ENCODE measurements around the gene SHISA6. TPM values are rescaled to one million over a fixed set of nuclear protein-coding genes. Genes with fewer than 3 reads are reported as not detected.

Gene SHISA6
- total RNA-seq, 1 experiment from 2014 or later = 2.9 TPM

DNA sequence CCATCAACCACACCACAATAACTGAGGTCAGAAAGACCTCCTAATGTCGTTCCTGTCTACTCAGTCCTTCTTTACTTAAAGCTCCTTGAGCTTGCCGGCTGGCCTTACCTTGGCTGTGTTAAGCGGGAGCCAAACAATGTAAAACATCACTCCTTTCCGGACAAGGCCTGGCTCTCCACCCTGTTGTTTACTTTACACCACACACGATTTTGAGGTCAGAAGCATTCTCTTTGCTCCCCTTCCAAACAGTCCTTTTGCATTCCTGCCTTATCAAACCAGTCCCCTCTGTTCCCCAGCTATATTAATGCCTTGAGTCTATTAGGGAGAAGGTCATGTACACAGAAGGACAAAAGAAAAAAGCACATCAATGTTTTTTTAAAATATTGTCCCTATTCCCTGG, 19.3 kb upstream of the SHISA6 start:
- H3K4me1 Mint-ChIP-seq = peaks cover 4% of the 10 kb centered on the region in 2 experiments; a peak in 3 of 4 replicates
- H3K36me3 Mint-ChIP-seq (ENCODE audit: insufficient read depth in 1 of 3, low read depth in 3 of 3) = no peaks in the 10 kb centered on the region
- H3K27me3 Mint-ChIP-seq (ENCODE audit: low read depth) = no peaks in the 10 kb centered on the region; the same call in none of the 2 replicates
- H3K18ac ChIP-seq (ENCODE audit: insufficient read length, low read depth, low read length) = no peak overlapping the region
- H3K56ac ChIP-seq (ENCODE audit: insufficient read length, low read depth, low read length) = no peak overlapping the region
- no peaks in the 10 kb centered on the region for H3K9me3 Mint-ChIP-seq
- H3K4me2 ChIP-seq (ENCODE audit: insufficient read depth, insufficient read length, low read length) = no peak overlapping the region
- no peak overlapping the region for H2BK15ac ChIP-seq (ENCODE audit: low read depth, low read length)
- no peak overlapping the region for H2AFZ ChIP-seq (ENCODE audit: low read length)
- H3K9me3 ChIP-seq (ENCODE audit: control insufficient read depth, low read depth, low read length) = no peaks in the 10 kb centered on the region
- H3K9ac ChIP-seq (ENCODE audit: extremely low read depth, insufficient read length, low read length) = no peak overlapping the region
- H3T11ph ChIP-seq (ENCODE audit: low read length) = no peak overlapping the region
- H3K79me1 ChIP-seq (ENCODE audit: insufficient read depth, low read depth, low read length, poor library complexity, severe bottlenecking) = no peaks in the 10 kb centered on the region
- no peaks in the 10 kb centered on the region for H4K20me1 ChIP-seq (ENCODE audit: control insufficient read depth, insufficient read depth, insufficient read length)
- H3K27me3 ChIP-seq (ENCODE audit: insufficient read depth, low read length) = no peaks in the 10 kb centered on the region
- H4K91ac ChIP-seq (ENCODE audit: insufficient read length, low read depth, low read length) = no peak overlapping the region
- no peaks in the 10 kb centered on the region for H3K23me2 ChIP-seq (ENCODE audit: insufficient read length, low read depth, low read length, poor library complexity, severe bottlenecking)
- no peak overlapping the region for H3K14ac ChIP-seq (ENCODE audit: insufficient read depth, low read length)
- H4K8ac ChIP-seq (replicated peaks; ENCODE audit: insufficient read length, low read depth, low read length) = no peak overlapping the region
- H2BK120ac ChIP-seq (ENCODE audit: low read depth, low read length, poor library complexity, severe bottlenecking) = no peak overlapping the region
- no peak overlapping the region for H2BK20ac ChIP-seq (ENCODE audit: low read depth, low read length, poor library complexity, severe bottlenecking)
- no peak overlapping the region for H4K5ac ChIP-seq (ENCODE audit: insufficient read length, low read depth, low read length)
- no peak for DNase-seq
- no peak overlapping the region for H3K27ac Mint-ChIP-seq
- no peaks in the 10 kb centered on the region for H3K79me2 ChIP-seq (ENCODE audit: insufficient read depth, low read length)
- H2AK5ac ChIP-seq (ENCODE audit: insufficient read length, low read length) = no peak overlapping the region
- H3K4me1 ChIP-seq (ENCODE audit: insufficient read depth, low read length) = no peaks in the 10 kb centered on the region
- H3K23ac ChIP-seq (ENCODE audit: insufficient read length, low read depth, low read length) = no peak overlapping the region
- H3K4me3 Mint-ChIP-seq = no peak overlapping the region
- no peak overlapping the region for H3K4ac ChIP-seq (ENCODE audit: low read depth, low read length)
- TF ChIP-seq, protein P1, sequence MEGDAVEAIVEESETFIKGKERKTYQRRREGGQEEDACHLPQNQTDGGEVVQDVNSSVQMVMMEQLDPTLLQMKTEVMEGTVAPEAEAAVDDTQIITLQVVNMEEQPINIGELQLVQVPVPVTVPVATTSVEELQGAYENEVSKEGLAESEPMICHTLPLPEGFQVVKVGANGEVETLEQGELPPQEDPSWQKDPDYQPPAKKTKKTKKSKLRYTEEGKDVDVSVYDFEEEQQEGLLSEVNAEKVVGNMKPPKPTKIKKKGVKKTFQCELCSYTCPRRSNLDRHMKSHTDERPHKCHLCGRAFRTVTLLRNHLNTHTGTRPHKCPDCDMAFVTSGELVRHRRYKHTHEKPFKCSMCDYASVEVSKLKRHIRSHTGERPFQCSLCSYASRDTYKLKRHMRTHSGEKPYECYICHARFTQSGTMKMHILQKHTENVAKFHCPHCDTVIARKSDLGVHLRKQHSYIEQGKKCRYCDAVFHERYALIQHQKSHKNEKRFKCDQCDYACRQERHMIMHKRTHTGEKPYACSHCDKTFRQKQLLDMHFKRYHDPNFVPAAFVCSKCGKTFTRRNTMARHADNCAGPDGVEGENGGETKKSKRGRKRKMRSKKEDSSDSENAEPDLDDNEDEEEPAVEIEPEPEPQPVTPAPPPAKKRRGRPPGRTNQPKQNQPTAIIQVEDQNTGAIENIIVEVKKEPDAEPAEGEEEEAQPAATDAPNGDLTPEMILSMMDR (conservative IDR thresholded peaks at IDR 0.05) = no peak
- WGBS (ENCODE audit: extremely low coverage, insufficient read length, low lambda C conversion rate) = no CpG with 5 or more reads among the region's 5 CpGs
- no peak overlapping the region for H2BK12ac ChIP-seq (ENCODE audit: insufficient read length, low read depth, low read length)
- H3K27ac ChIP-seq (ENCODE audit: insufficient read length, low read depth, low read length) = no peak overlapping the region
- no peak overlapping the region for H2BK5ac ChIP-seq (ENCODE audit: insufficient read length, low read length)
